Measurements from ENCODE around the gene POLR3E.

GRCh38 chr16:22267764-22268163 is 29.4 kb upstream of the POLR3E start:
- no peak for TF ChIP-seq CTCF (IDR thresholded peaks at IDR 0.05)
- no peak for TF ChIP-seq EZH2 (IDR thresholded peaks at IDR 0.05; ENCODE audit: borderline replicate concordance, insufficient read depth, low read depth, low read length, poor library complexity, severe bottlenecking)

Data from B cell (primary cell).